GM21360 (cell line): ENCODE results near the gene TCERG1L.
"Not testable (repeated sequence)": the region's sequence is repeated elsewhere in the genome, so short reads cannot be mapped to it uniquely, and the experiment has no call there.

Experiments used
- ATAC-seq: cut with Tn5 transposase; IDR thresholded peaks from one replicate; pipeline ENCODE4 v1.9.1; 2021; ENCODE audit warnings: mild to moderate bottlenecking, moderate library complexity; ENCODE audit not compliant: unreplicated experiment

Gene TCERG1L

GRCh38 chr10:131250454-131251145 is 60.9 kb downstream of the TCERG1L start:
- ATAC-seq, result no peak

- ATAC-seq, result no peak
Observed at GRCh38 chr10:131249955-131250344, 61.6 kb downstream of the TCERG1L start.

GRCh38 chr10:131249238-131249954 is 62.1 kb downstream of the TCERG1L start:
- ATAC-seq, result no peak

- ATAC-seq, result no peak
Observed at GRCh38 chr10:131248376-131249165, 63.0 kb downstream of the TCERG1L start.

- ATAC-seq, result no peak
Observed at GRCh38 chr10:131247873-131248272, 63.6 kb downstream of the TCERG1L start.

GRCh38 chr10:131246775-131247174 is 64.7 kb downstream of the TCERG1L start:
- no peak for ATAC-seq

- no peak for ATAC-seq
Observed at GRCh38 chr10:131246089-131246488, 65.4 kb downstream of the TCERG1L start.

- no peak for ATAC-seq
Observed at GRCh38 chr10:131245475-131246059, 66.0 kb downstream of the TCERG1L start.

GRCh38 chr10:131244836-131245235 is 66.7 kb downstream of the TCERG1L start:
- ATAC-seq, result no peak

GRCh38 chr10:131243076-131243475 is 68.4 kb downstream of the TCERG1L start:
- no peak for ATAC-seq

GRCh38 chr10:131242007-131242406 is 69.5 kb downstream of the TCERG1L start:
- ATAC-seq, result no peak

- ATAC-seq, result no peak
Observed at GRCh38 chr10:131240691-131241090, 70.8 kb downstream of the TCERG1L start.

- ATAC-seq, result no peak
Observed at GRCh38 chr10:131239926-131240325, 71.6 kb downstream of the TCERG1L start.

GRCh38 chr10:131239450-131239849 is 72.1 kb downstream of the TCERG1L start:
- ATAC-seq, result no peak

- no peak for ATAC-seq
Observed at GRCh38 chr10:131238669-131239280, 72.7 kb downstream of the TCERG1L start.

GRCh38 chr10:131237991-131238651 is 73.4 kb downstream of the TCERG1L start:
- no peak for ATAC-seq

- not testable (repeated sequence) for ATAC-seq
Observed at GRCh38 chr10:131234606-131235005, 76.9 kb downstream of the TCERG1L start.

- ATAC-seq, result no peak
Observed at GRCh38 chr10:131233611-131234258, 77.8 kb downstream of the TCERG1L start.

- ATAC-seq, result no peak
Observed at GRCh38 chr10:131231965-131232541, 79.5 kb downstream of the TCERG1L start.
